K562 (cell line): ENCODE measurements around the gene SLC38A7. TPM values are rescaled to one million over a fixed set of nuclear protein-coding genes. Genes with fewer than 3 reads are reported as not detected.

ENCODE experiments used
- AFF4 ChIP-seq: sonication (generic); formaldehyde crosslinking; IDR thresholded peaks from 2 replicates; pipeline ENCODE4 v1.8.0; 2023; ENCODE audit warnings: mild to moderate bottlenecking, missing genetic modification reagents
- CGGBP1 ChIP-seq: fragments of 250-450 bp; sonication (Bioruptor Pico); IDR thresholded peaks from 2 replicates; pipeline ENCODE4 v1.9.0; 2021; ENCODE audit warnings: mild to moderate bottlenecking
- FOXK1 ChIP-seq: sonication (generic); formaldehyde crosslinking; IDR thresholded peaks from 2 replicates; pipeline ENCODE4 v1.8.0; 2022; ENCODE audit warnings: missing genetic modification reagents, mild to moderate bottlenecking, borderline replicate concordance
- FOXK2 ChIP-seq, 2 experiments: fragments of 450-650 bp; IDR thresholded peaks in 1 of 2; conservative IDR thresholded peaks in 1 of 2; 2 replicates each; pipeline ENCODE4 v1.6.1; 2016; ENCODE audit warnings: low read depth in 2 of 2, mild to moderate bottlenecking in 1 of 2
- NCOA4 ChIP-seq: fragments of 450-650 bp; IDR thresholded peaks from 2 replicates; pipeline ENCODE4 v1.6.1; 2018; ENCODE audit warnings: mild to moderate bottlenecking; ENCODE audit not compliant: partially characterized antibody
- POLR2G ChIP-seq: fragments of 200-400 bp; formaldehyde crosslinking; IDR thresholded peaks from 2 replicates; pipeline ENCODE4 v1.6.1; 2017; ENCODE audit warnings: low read depth, mild to moderate bottlenecking, antibody characterized with exemption, low read length, moderate library complexity
- THAP7 ChIP-seq: fragments of 250-450 bp; sonication (Bioruptor Pico); IDR thresholded peaks from 2 replicates; pipeline ENCODE4 v1.5.0; 2021
- THRA ChIP-seq: fragments of 450-650 bp; IDR thresholded peaks from 2 replicates; pipeline ENCODE4 v1.6.1; 2017; ENCODE audit warnings: mild to moderate bottlenecking, moderate library complexity
- TRIM28 ChIP-seq: fragments of 450-650 bp; IDR thresholded peaks from 2 replicates; pipeline ENCODE4 v1.6.1; 2017
- ZBTB1 ChIP-seq: sonication (generic); formaldehyde crosslinking; IDR thresholded peaks from 2 replicates; pipeline ENCODE4 v1.8.1; 2023; ENCODE audit warnings: missing genetic modification reagents, low read depth, mild to moderate bottlenecking, borderline replicate concordance
- ZBTB49 ChIP-seq: sonication (generic); formaldehyde crosslinking; IDR thresholded peaks from 2 replicates; pipeline ENCODE4 v1.8.0; 2022; ENCODE audit warnings: missing genetic modification reagents, mild to moderate bottlenecking, borderline replicate concordance
- polyA plus RNA-seq, 8 experiments: library from polyadenylated mRNA; depleted of rRNA in 4 of 8; stranded (reverse) in 5 of 8; unstranded in 3 of 8; fragments of >200 nt; fragmentation: Nextera tagmentation in 2 of 8; fragmentation: Illumina TruSeq in 1 of 8; extraction: Ambion mirVana in 2 of 8; extraction: Trizol in 1 of 8; gene quantifications; 2 replicates each; pipeline versions ENCODE4 v1.2.1 to v1.2.3, GENCODE V29; 2011 to 2014; ENCODE audit warnings: inconsistent platforms in 1 of 8, missing spikeins in 1 of 8
- total RNA-seq, 7 experiments: library from RNA; depleted of rRNA in 6 of 7; stranded (reverse); fragments of >200 nt in 6 of 7; fragmentation: Illumina TruSeq in 2 of 7; extraction: Trizol in 2 of 7; gene quantifications; 2 replicates each; pipeline versions ENCODE4 v1.2.1 to v1.2.3, GENCODE V29; 2011 to 2021; ENCODE audit warnings: low replicate concordance in 1 of 7

Gene SLC38A7
- total and polyA plus RNA-seq, 9 of the 15 experiments (the other 6 are each of a cell fraction or from before 2014, with no cell fraction given): 2.7 to 12.2 (median 6.5) TPM

- TF ChIP-seq FOXK1 (CRISPR knock-in tag) (peak; percentile 26; the same call in 1 of the 2 replicates), ZBTB1 (CRISPR knock-in tag) (0 out of 2 replicates have a peak, but pooled peaks have one; percentile 39), POLR2G (no peak), NCOA4 (no peak), THRA (no peak), TRIM28 (peak; percentile 48; the same call in 1 of the 2 replicates), FOXK2 (conservative IDR thresholded peaks at IDR 0.05 in 1 of 2, IDR thresholded peaks at IDR 0.05 in 1 of 2; ENCODE audit: low read depth in 2 of 2) (no peak), ZBTB49 (CRISPR knock-in tag) (no peak), THAP7 (CRISPR knock-in tag) (no peak), CGGBP1 (no peak), AFF4 (CRISPR knock-in tag) (peak; percentile 59; the same call in 1 of the 2 replicates)
These were observed 55.5 kb downstream of the SLC38A7 start (continued) for GRCh38 chr16:58628845-58629732.
